ENCODE measurements around the gene BAIAP2L2. TPM values are rescaled to one million over a fixed set of nuclear protein-coding genes. Genes with fewer than 3 reads are reported as not detected.
A peak's percentile ranks its signal among the peaks of the same experiment; 100 is the strongest.

BAIAP2L2 gene
- total RNA-seq, 1 experiment from 2014 or later: 0.20 TPM

GRCh38 chr22:38074181-38075104, 36.0 kb downstream of the BAIAP2L2 start:
- in situ Hi-C loops (cut with HindIII; ENCODE audit: low sequenced_read_pairs): no loop called here
- DNase-seq (ENCODE audit: low spot score): no peak

GRCh38 chr22:38073150-38074130, 37.0 kb downstream of the BAIAP2L2 start:
- no peak for DNase-seq (ENCODE audit: low spot score)
- in situ Hi-C loops (cut with HindIII; ENCODE audit: low sequenced_read_pairs): no loop called here

GRCh38 chr22:38072322-38073149, 37.9 kb downstream of the BAIAP2L2 start:
- DNase-seq (ENCODE audit: low spot score): no peak
- in situ Hi-C loops (cut with HindIII; ENCODE audit: low sequenced_read_pairs): no loop called here

- DNase-seq (ENCODE audit: low spot score): no peak
- in situ Hi-C loops (cut with HindIII; ENCODE audit: low sequenced_read_pairs): no loop called here
Observed at GRCh38 chr22:38071421-38072321, 38.8 kb downstream of the BAIAP2L2 start.

GRCh38 chr22:38070250-38070921, 40.1 kb downstream of the BAIAP2L2 start:
- in situ Hi-C loops (cut with HindIII; ENCODE audit: low sequenced_read_pairs): no loop called here
- peak; percentile 65 for DNase-seq (ENCODE audit: low spot score)

- peak; percentile 94 for DNase-seq (ENCODE audit: low spot score)
- in situ Hi-C loops (cut with HindIII; ENCODE audit: low sequenced_read_pairs): no loop called here
Observed at GRCh38 chr22:38069372-38070249, 40.9 kb downstream of the BAIAP2L2 start.

GRCh38 chr22:38068641-38069371, 41.7 kb downstream of the BAIAP2L2 start:
- in situ Hi-C loops (cut with HindIII; ENCODE audit: low sequenced_read_pairs): no loop called here
- no peak for DNase-seq (ENCODE audit: low spot score)

GRCh38 chr22:38067761-38068360, 42.6 kb downstream of the BAIAP2L2 start:
- DNase-seq (ENCODE audit: low spot score): no peak
- in situ Hi-C loops (cut with HindIII; ENCODE audit: low sequenced_read_pairs): no loop called here

- in situ Hi-C loops (cut with HindIII; ENCODE audit: low sequenced_read_pairs): no loop called here
- DNase-seq (ENCODE audit: low spot score): no peak
Observed at GRCh38 chr22:38067028-38067415, 43.5 kb downstream of the BAIAP2L2 start.

- in situ Hi-C loops (cut with HindIII; ENCODE audit: low sequenced_read_pairs): no loop called here
- DNase-seq (ENCODE audit: low spot score): no peak
Observed at GRCh38 chr22:38066381-38067027, 44.0 kb downstream of the BAIAP2L2 start.

GRCh38 chr22:38065539-38065938, 44.9 kb downstream of the BAIAP2L2 start:
- no peak for DNase-seq (ENCODE audit: low spot score)
- in situ Hi-C loops (cut with HindIII; ENCODE audit: low sequenced_read_pairs): no loop called here

- DNase-seq (ENCODE audit: low spot score): no peak
- in situ Hi-C loops (cut with HindIII; ENCODE audit: low sequenced_read_pairs): no loop called here
Observed at GRCh38 chr22:38062791-38063190, 47.7 kb downstream of the BAIAP2L2 start.

GRCh38 chr22:38056969-38057891, 53.3 kb downstream of the BAIAP2L2 start, which contains the start of gene PICK1:
PICK1 (plus strand) TSS chr22:38057404; CDS start chr22:38057810, 406 bp downstream.
- DNase-seq (ENCODE audit: low spot score): peak; percentile 98
- in situ Hi-C loops (cut with HindIII; ENCODE audit: low sequenced_read_pairs): no loop called here
